Gastroesophageal sphincter (tissue), 3 donors: Measurements from ENCODE around the gene PRKN.

ENCODE experiments used
- CTCF ChIP-seq, 4 experiments: fragments of 200-600 bp in 2 of 4; fragments of 450-650 bp in 2 of 4; sonication (generic) in 1 of 4; IDR thresholded peaks; one replicate each; pipeline ENCODE4 v1.5.1; 2017 to 2019; ENCODE audit warnings: antibody characterized with exemption in 4 of 4, mild to moderate bottlenecking in 2 of 4, moderate library complexity in 2 of 4
- POLR2A ChIP-seq, 2 donors: fragments of 450-650 bp; IDR thresholded peaks; one replicate each; pipeline ENCODE4 v1.6.1; 2017; ENCODE audit warnings: antibody characterized with exemption in 2 of 2, mild to moderate bottlenecking in 2 of 2, moderate library complexity in 1 of 2
- POLR2AphosphoS5 ChIP-seq: sonication (generic); formaldehyde crosslinking; IDR thresholded peaks from one replicate; pipeline ENCODE4 v1.6.1; 2017; ENCODE audit warnings: antibody characterized with exemption

GRCh38 chr6:162685586-162685985 lies 42.0 kb downstream of the PRKN start:
- TF ChIP-seq CTCF (IDR thresholded peaks at IDR 0.05) (no peak), POLR2A (IDR thresholded peaks at IDR 0.05) (no peak), POLR2AphosphoS5 (no peak)
